OCI-LY7 (cell line): ENCODE data around the gene MAP1S.

Source experiments
- CTCF ChIP-seq: fragments of 200-600 bp; sonication (generic); conservative IDR thresholded peaks from 2 replicates; pipeline ENCODE4 v1.5.1; 2014; ENCODE audit warnings: mild to moderate bottlenecking, antibody characterized with exemption, low read length, moderate library complexity, mixed read lengths
- EZH2phosphoT487 ChIP-seq: fragments of 200-600 bp; sonication (generic); IDR thresholded peaks from 2 replicates; pipeline ENCODE4 v1.6.1; 2018; ENCODE audit warnings: low read depth, borderline replicate concordance, mild to moderate bottlenecking, mixed run types, antibody characterized with exemption, low read length, moderate library complexity, mixed read lengths

GRCh38 chr19:17757125-17757524 lies 37.8 kb downstream of the MAP1S start:
- no peak for TF ChIP-seq CTCF
- no peak for TF ChIP-seq EZH2phosphoT487
